HCT116 (cell line): ENCODE measurements around the gene ZKSCAN7. TPM values are rescaled to one million over a fixed set of nuclear protein-coding genes. Genes with fewer than 3 reads are reported as not detected.
A peak's percentile ranks its signal among the peaks of the same experiment; 100 is the strongest.

Experiments used
- ATAC-seq: fragments of 200-7000 bp; cut with Tn5 transposase; 2 replicates; pipeline ENCODE4 v1.9.1; 2020; ENCODE audit warnings: mild to moderate bottlenecking, moderate library complexity
- BruUV-seq: library from RNA; stranded (reverse); fragments of 400-500 nt; replicated peaks from 2 replicates; lab custom pipeline; 2021; lab: Mats Ljungman, UMichigan
- CTCF ChIA-PET: fragments of 300-600 bp; sonication (Branson Sonifier 250); formaldehyde crosslinking; loops from one replicate; lab custom pipeline; 2021; ENCODE audit warnings: antibody characterized with exemption; lab: Charles Lee
- POLR2A ChIA-PET: fragments of 300-600, 350-600 bp; sonication (Branson Sonifier 250); formaldehyde crosslinking; loops from one replicate; lab custom pipeline; 2021; ENCODE audit warnings: antibody characterized with exemption; lab: Charles Lee
- RAD21 ChIA-PET, 2 experiments: fragments of 300-600 bp; sonication (Branson Sonifier 250); formaldehyde crosslinking; loops; one replicate each; lab custom pipeline; 2023; ENCODE audit warnings: low total read pairs in 2 of 2; ENCODE audit not compliant: uncharacterized antibody in 2 of 2, unreplicated experiment in 2 of 2, low non-redundant PET in 1 of 2; lab: Charles Lee
- DNase-seq: peaks from one replicate; pipeline ENCODE4 v3.0.0-alpha.2; 2010; ENCODE audit warnings: low read depth, low spot score
- H2AFZ ChIP-seq: fragments of 200-600 bp; shearing (Covaris generic), sonication (generic); 2 replicates; pipeline ENCODE4 v1.6.1; 2017; ENCODE audit warnings: low read depth, mixed run types, mixed read lengths, antibody characterized with exemption, low read length; ENCODE audit not compliant: poor library complexity, severe bottlenecking
- H3K27ac ChIP-seq: 2 replicates; pipeline ENCODE4 v1.5.1; 2012; ENCODE audit warnings: low read depth, low read length
- H3K27me3 ChIP-seq: fragments of 200-600 bp; sonication (generic); 2 replicates; pipeline ENCODE4 v1.6.1; 2016; ENCODE audit warnings: mixed run types, low read length, mixed read lengths; ENCODE audit not compliant: insufficient read depth
- H3K36me3 ChIP-seq, 2 experiments: fragments of 200-500 bp in 1 of 2; fragments of 200-600 bp in 1 of 2; sonication (Bioruptor generic) in 1 of 2; sonication (generic) in 1 of 2; 2 replicates each; pipeline versions ENCODE4 v1.5.1 to v1.6.1; 2014 to 2016; ENCODE audit warnings: low read length in 2 of 2, inconsistent platforms in 1 of 2, mixed read lengths in 1 of 2, mixed run types in 1 of 2; ENCODE audit not compliant: insufficient read depth in 2 of 2, control insufficient read depth in 1 of 2
- H3K4me1 ChIP-seq, 2 experiments: fragments of 200-600 bp in 1 of 2; sonication (generic) in 1 of 2; 2 replicates each; pipeline versions ENCODE4 v1.5.1 to v1.6.1; 2012 to 2017; ENCODE audit warnings: low read length in 2 of 2, inconsistent platforms in 1 of 2, mild to moderate bottlenecking in 1 of 2, mixed read lengths in 1 of 2, mixed run types in 1 of 2, moderate library complexity in 1 of 2; ENCODE audit not compliant: insufficient read depth in 2 of 2, control insufficient read depth in 1 of 2
- H3K4me2 ChIP-seq: fragments of 200-600 bp; sonication (generic); 2 replicates; pipeline ENCODE4 v1.6.1; 2017; ENCODE audit warnings: mixed run types, low read length, mixed read lengths
- H3K4me3 ChIP-seq, 2 experiments: fragments of 200-600 bp in 1 of 2; sonication (generic) in 1 of 2; replicated peaks in 1 of 2; 2 replicates each; pipeline ENCODE4 v1.5.1; 2011 to 2016; ENCODE audit warnings: low read length in 2 of 2, control low read depth in 1 of 2, low read depth in 1 of 2, mild to moderate bottlenecking in 1 of 2, mixed read lengths in 1 of 2, mixed run types in 1 of 2
- H3K79me2 ChIP-seq: fragments of 200-600 bp; sonication (generic); 2 replicates; pipeline ENCODE4 v1.6.1; 2017; ENCODE audit warnings: mild to moderate bottlenecking, mixed run types, low read length, moderate library complexity, mixed read lengths; ENCODE audit not compliant: insufficient read depth
- H3K9ac ChIP-seq: fragments of 200-600 bp; sonication (generic); 2 replicates; pipeline ENCODE4 v1.6.1; 2016; ENCODE audit warnings: low read length, mixed read lengths
- H3K9me2 ChIP-seq: fragments of 200-600 bp; sonication (generic), shearing (Covaris generic); 2 replicates; pipeline ENCODE4 v1.6.1; 2017; ENCODE audit warnings: mixed run types, mild to moderate bottlenecking, moderate library complexity; ENCODE audit not compliant: insufficient read depth
- H3K9me3 ChIP-seq, 2 experiments: fragments of 200-500 bp in 1 of 2; fragments of 200-600 bp in 1 of 2; sonication (Bioruptor generic) in 1 of 2; sonication (generic) in 1 of 2; 2 replicates each; pipeline ENCODE4 v1.6.1; 2014 to 2017; ENCODE audit warnings: low read length in 2 of 2, mixed read lengths in 2 of 2, inconsistent platforms in 1 of 2, low read depth in 1 of 2, mild to moderate bottlenecking in 1 of 2, mixed run types in 1 of 2, moderate library complexity in 1 of 2; ENCODE audit not compliant: control insufficient read depth in 1 of 2, insufficient read depth in 1 of 2
- H4K20me1 ChIP-seq: fragments of 200-600 bp; sonication (generic), shearing (Covaris generic); 2 replicates; pipeline ENCODE4 v1.6.1; 2017; ENCODE audit warnings: mixed run types, mild to moderate bottlenecking, moderate library complexity; ENCODE audit not compliant: insufficient read depth
- CBX3 ChIP-seq: IDR thresholded peaks from 2 replicates; pipeline ENCODE4 v1.6.1; 2012; ENCODE audit warnings: low read depth
- ELF1 ChIP-seq: IDR thresholded peaks from 2 replicates; pipeline ENCODE4 v1.6.1; 2012; ENCODE audit warnings: low read depth, borderline replicate concordance
- EZH2phosphoT487 ChIP-seq: fragments of 200-600 bp; IDR thresholded peaks from 2 replicates; pipeline ENCODE4 v1.6.1; 2018; ENCODE audit warnings: antibody characterized with exemption, borderline replicate concordance
- FOSL1 ChIP-seq: IDR thresholded peaks from 2 replicates; pipeline ENCODE4 v1.6.1; 2012; ENCODE audit warnings: low read depth
- MAX ChIP-seq: IDR thresholded peaks from 2 replicates; pipeline ENCODE4 v1.6.1; 2012
- POLR2A ChIP-seq: IDR thresholded peaks from 2 replicates; pipeline ENCODE4 v1.7.0; 2011; ENCODE audit warnings: borderline replicate concordance; ENCODE audit not compliant: insufficient read depth, insufficient read length; ENCODE audit errors: extremely low read depth
- POLR2AphosphoS5 ChIP-seq: IDR thresholded peaks from 2 replicates; pipeline ENCODE4 v1.6.1; 2011; ENCODE audit warnings: mild to moderate bottlenecking, low read depth, low read length, moderate library complexity
- RAD21 ChIP-seq: IDR thresholded peaks from 2 replicates; pipeline ENCODE4 v1.6.1; 2012; ENCODE audit warnings: low read depth, mild to moderate bottlenecking
- SIN3A ChIP-seq: IDR thresholded peaks from 2 replicates; pipeline ENCODE4 v1.6.1; 2012; ENCODE audit warnings: low read depth
- SRF ChIP-seq: IDR thresholded peaks from 2 replicates; pipeline ENCODE4 v1.6.1; 2012; ENCODE audit warnings: low read depth
- TCF7L2 ChIP-seq: IDR thresholded peaks from 2 replicates; pipeline ENCODE4 v1.7.0; 2011; ENCODE audit warnings: borderline replicate concordance, inconsistent platforms; ENCODE audit not compliant: insufficient read depth, insufficient read length; ENCODE audit errors: extremely low read depth
- ZBTB33 ChIP-seq: IDR thresholded peaks from 2 replicates; pipeline ENCODE4 v1.6.1; 2011; ENCODE audit warnings: mild to moderate bottlenecking, low read length, moderate library complexity; ENCODE audit not compliant: insufficient replicate concordance; ENCODE audit errors: extremely low read depth
- ZNF274 ChIP-seq: fragments of 200-500 bp; sonication (Bioruptor generic); IDR thresholded peaks from 2 replicates; pipeline ENCODE4 v1.6.1; 2014; ENCODE audit warnings: mild to moderate bottlenecking, low read depth, low read length, inconsistent platforms
- intact Hi-C: fragments of 100-400 bp; cut with micrococcal nuclease; formaldehyde crosslinking; loops from 2 replicates; pipeline ENCODE4 v1.10.0; 2022
- total RNA-seq: library from RNA; stranded (reverse); gene quantifications from one replicate; pipeline ENCODE4 v1.2.1, GENCODE V29; 2021; ENCODE audit not compliant: unreplicated experiment

ZKSCAN7 gene
- total RNA-seq, 1 experiment from 2014 or later = not detected

- no peak for TF ChIP-seq FOSL1
- Histone ChIP-seq H3K9ac (no peak overlapping the region), H3K36me3 (no peaks in the 10 kb centered on the region), H3K4me1 (no peaks in the 10 kb centered on the region), H3K9me2 (no peaks in the 10 kb centered on the region), H2AFZ (no peak overlapping the region), H3K4me2 (no peak overlapping the region), H3K79me2 (no peaks in the 10 kb centered on the region), H4K20me1 (no peaks in the 10 kb centered on the region), H3K27ac (no peak overlapping the region), H3K27me3 (no peaks in the 10 kb centered on the region), H3K4me3 (no peak overlapping the region), H3K9me3 (peaks cover 0 to 14% of the 10 kb centered on the region in 2 experiments; a peak in 2 of 4 replicates)
- ChIA-PET POLR2A (no interaction called here), CTCF (no interaction called here), RAD21 (no interaction called here)
- BruUV-seq = no TSS peak
- DNase-seq (no peak), ATAC-seq (no peak)
- intact Hi-C loops = no loop called here
These were observed 13.6 kb downstream of the ZKSCAN7 start for GRCh38 chr3:44568561-44568960.

- no peaks in the 10 kb centered on the region for H3K4me1 ChIP-seq
- no peaks in the 10 kb centered on the region for H3K9me2 ChIP-seq
- TF ChIP-seq CBX3 (no peak), ZNF274 (peak; percentile 37)
- ChIA-PET RAD21 (no interaction called here), CTCF (no interaction called here), POLR2A (no interaction called here)
- intact Hi-C loops = no loop called here
- H3K9ac ChIP-seq = no peak overlapping the region
- H4K20me1 ChIP-seq = no peaks in the 10 kb centered on the region
- no TSS peak for BruUV-seq
- H3K27me3 ChIP-seq = no peaks in the 10 kb centered on the region
- no peak overlapping the region for H3K4me2 ChIP-seq
- no peak for DNase-seq
- H3K79me2 ChIP-seq = no peaks in the 10 kb centered on the region
- no peak overlapping the region for H2AFZ ChIP-seq
- no peak overlapping the region for H3K27ac ChIP-seq
- no peak for ATAC-seq
- peaks cover 0 to 14% of the 10 kb centered on the region in 2 experiments; a peak in 2 of 4 replicates for H3K9me3 ChIP-seq
- no peaks in the 10 kb centered on the region for H3K36me3 ChIP-seq
- H3K4me3 ChIP-seq = no peak overlapping the region
These were observed 16.0 kb downstream of the ZKSCAN7 start for GRCh38 chr3:44571024-44571423.

GRCh38 chr3:44576613-44577012, 21.6 kb downstream of the ZKSCAN7 start:
- H3K4me1 ChIP-seq = no peaks in the 10 kb centered on the region
- H3K4me2 ChIP-seq = no peak overlapping the region
- H3K4me3 ChIP-seq = no peak overlapping the region
- no peak overlapping the region for H3K27ac ChIP-seq
- DNase-seq (no peak), ATAC-seq (no peak)
- BruUV-seq = no TSS peak
- no peaks in the 10 kb centered on the region for H3K27me3 ChIP-seq
- RAD21 ChIA-PET = no interaction called here
- no peaks in the 10 kb centered on the region for H3K9me2 ChIP-seq
- H3K9ac ChIP-seq = no peak overlapping the region
- intact Hi-C loops = no loop called here
- no peaks in the 10 kb centered on the region for H4K20me1 ChIP-seq
- POLR2A ChIA-PET = no interaction called here
- no peaks in the 10 kb centered on the region for H3K9me3 ChIP-seq
- H3K36me3 ChIP-seq = no peaks in the 10 kb centered on the region
- CTCF ChIA-PET = no interaction called here
- H3K79me2 ChIP-seq = no peaks in the 10 kb centered on the region
- no peak overlapping the region for H2AFZ ChIP-seq
- TF ChIP-seq SIN3A (no peak), ZNF274 (no peak), TCF7L2 (no peak), ZBTB33 (no peak), FOSL1 (no peak), EZH2phosphoT487 (no peak), SRF (no peak), ELF1 (no peak), POLR2AphosphoS5 (no peak), MAX (no peak), RAD21 (no peak), POLR2A (no peak)
